Stimulated activated CD8-positive, alpha-beta memory T cell treated with anti-CD3 and anti-CD28 coated beads, Interleukin-7, amount 100 ng/mL, for 1 hour (primary cell): ENCODE results near the gene SLC10A3.

Source experiments
- DNase-seq, 2 donors: peaks; one replicate each; pipeline ENCODE4 v3.0.0-alpha.2; 2020; ENCODE audit warnings: low read depth in 2 of 2

Gene SLC10A3

DNA sequence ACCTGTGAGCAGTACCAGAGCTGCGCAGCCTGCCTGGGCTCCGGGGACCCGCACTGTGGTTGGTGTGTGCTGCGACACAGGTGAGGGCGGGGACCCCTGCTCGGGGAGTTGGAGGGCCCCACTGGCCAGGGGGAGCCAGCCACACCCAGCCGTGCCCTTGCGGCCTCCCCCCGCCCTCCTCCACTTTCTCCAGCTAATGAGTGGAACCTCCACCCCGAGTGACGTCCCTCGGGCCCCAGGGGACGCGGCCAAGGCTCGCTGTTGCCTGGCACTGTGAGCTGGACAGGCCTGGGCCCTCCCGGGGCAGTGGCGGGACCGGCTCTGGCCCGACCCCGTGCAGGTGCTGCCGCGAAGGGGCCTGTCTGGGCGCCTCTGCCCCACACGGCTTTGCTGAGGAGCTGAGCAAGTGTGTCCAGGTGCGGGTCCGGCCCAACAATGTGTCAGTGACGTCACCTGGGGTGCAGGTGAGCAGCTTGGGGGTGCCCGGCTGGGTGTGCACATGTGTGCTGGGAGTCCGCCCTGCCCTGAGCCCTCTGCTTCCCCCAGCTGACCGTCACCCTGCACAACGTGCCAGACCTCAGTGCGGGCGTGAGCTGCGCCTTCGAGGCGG lies 26.7 kb downstream of the SLC10A3 start:
- no peak for DNase-seq

DNA sequence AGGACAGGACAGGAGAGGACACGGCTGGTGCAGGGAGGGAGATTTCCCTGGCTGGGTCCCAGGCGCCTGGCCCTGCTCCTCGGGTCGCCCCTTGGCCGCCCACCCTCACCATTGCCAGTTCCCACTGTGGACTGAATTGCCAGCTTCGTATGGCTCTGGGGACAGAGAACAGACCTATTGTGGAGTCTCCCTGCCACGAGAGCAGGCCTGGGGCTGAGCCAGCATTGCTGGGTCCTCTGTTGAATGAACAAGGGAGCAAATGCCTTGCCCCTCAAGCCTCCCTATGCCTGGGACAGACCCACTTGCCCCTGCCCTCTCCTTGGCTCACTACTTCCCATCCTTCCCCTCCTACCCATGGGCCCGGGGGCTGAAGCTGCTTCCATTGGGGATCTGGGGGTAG lies 28.0 kb downstream of the SLC10A3 start:
- DNase-seq: no peak

DNA sequence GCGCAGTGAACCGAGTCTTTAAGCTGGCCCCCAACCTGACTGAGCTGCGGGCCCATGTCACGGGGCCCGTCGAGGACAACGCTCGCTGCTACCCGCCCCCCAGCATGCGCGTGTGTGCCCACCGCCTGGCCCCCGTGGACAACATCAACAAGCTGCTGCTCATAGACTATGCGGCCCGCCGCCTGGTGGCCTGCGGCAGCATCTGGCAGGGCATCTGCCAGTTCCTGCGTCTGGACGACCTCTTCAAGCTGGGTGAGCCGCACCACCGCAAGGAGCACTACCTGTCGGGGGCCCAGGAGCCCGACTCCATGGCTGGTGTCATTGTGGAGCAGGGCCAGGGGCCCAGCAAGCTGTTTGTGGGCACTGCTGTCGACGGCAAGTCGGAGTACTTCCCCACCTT lies 30.1 kb downstream of the SLC10A3 start:
- DNase-seq: no peak

DNA sequence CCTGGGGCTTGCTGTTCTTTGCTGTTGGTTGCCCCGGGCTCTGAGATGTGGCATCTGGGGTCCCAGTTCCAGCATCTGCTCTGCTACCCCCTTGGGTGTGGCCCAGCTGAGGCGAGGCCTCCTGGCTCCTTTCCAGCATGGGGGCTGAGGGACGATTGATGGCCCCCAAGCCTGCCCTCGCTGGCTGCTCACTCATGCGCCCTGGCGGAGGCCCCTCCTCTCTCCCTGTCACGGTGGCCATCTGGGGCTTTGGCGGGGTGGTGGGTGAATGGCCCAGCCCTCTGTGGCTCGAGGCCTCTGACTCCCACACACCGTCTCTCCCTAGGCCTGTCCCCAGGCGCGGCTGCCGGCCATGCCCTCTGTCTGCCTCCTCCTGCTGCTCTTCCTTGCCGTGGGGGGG lies 30.6 kb downstream of the SLC10A3 start:
- no peak for DNase-seq

DNA sequence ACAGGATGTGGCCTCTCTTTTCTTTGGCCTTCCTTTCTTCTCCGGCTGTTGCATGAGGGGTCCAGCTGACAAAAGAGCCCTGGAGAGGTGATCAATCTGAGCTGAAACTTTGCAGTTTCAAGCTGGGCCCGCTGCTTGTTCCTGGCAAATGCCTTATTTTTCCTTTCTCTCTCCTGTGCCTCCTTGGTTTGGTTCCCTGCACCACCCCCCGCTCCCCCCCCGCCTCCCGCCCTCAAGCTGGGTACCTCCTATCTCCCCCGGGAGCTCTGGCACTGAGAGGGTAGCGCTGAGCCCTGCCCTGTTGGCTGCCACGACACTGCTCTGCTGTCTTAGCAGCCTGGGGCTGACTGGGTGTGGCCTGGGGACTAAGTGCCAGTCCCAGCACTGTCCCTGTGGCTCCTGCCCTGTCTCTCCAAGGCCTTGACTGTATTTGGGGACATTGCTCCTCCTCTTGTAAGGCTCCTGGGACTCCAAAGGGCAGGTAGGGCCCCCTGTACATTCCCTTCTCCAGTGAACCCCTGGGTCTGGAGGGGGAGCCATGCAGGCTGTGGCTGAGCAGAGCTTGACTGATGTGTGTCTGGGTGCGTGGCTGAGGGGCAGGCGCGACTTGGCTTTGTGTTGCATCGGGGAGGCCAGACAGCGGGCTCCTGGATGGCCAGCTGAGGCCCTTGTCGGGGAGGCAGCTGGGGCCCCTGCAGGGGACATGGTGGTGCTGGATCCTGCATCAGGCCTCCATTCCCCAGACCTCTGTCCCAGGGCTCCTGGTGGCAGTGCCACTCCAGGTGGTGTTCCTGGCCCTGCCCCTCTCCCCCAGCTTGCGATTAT lies 31.3 kb downstream of the SLC10A3 start:
- DNase-seq: no peak

DNA sequence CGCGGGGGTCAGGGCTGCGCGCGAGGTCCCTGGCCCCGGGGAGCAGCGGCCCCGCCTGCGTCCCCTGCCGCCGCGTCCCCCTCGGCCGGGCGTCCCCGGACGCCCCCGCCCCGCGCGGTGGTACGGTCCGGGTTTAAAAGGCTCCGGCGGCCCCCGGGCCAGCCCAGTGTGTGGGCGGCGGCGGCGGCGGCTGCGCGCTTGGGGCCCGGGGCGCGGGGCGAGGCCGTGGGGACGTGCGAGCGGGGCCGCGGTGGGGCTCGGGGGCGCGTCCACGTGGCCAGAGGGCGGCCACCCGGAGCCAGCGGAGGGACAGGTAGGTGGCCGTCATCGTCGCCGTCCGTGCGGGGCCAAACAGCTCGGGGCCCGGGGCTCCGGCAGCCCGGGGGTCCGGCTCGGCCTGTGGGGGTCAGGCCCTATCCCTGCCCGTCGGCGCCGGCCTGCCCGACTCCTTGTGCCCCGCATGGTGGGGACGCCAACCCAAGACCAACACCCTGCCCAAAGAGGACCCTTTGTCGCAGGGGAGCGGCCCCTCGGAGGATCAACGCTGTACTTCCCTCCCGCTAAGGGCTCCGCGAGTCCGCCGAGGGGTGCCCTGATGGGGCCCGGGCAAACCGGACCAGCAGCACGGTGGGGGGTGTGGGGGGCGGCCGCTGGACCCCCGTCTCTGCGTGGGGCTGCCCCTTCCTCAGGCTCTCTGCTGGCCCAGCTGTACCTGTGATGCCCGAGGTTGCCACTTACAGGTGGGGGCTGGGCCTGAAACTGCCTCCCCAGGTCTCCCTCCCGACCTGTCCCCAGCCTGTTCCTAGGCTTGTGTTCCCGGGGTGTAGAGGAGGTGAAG lies 32.1 kb downstream of the SLC10A3 start, which contains the start of gene PLXNA3:
PLXNA3 (plus strand) TSS at position 166 of the 838 bp plus-strand sequence. CDS start 1,903 bp downstream, outside the sequence.
- peak; percentile 29 to 46 for DNase-seq

DNA sequence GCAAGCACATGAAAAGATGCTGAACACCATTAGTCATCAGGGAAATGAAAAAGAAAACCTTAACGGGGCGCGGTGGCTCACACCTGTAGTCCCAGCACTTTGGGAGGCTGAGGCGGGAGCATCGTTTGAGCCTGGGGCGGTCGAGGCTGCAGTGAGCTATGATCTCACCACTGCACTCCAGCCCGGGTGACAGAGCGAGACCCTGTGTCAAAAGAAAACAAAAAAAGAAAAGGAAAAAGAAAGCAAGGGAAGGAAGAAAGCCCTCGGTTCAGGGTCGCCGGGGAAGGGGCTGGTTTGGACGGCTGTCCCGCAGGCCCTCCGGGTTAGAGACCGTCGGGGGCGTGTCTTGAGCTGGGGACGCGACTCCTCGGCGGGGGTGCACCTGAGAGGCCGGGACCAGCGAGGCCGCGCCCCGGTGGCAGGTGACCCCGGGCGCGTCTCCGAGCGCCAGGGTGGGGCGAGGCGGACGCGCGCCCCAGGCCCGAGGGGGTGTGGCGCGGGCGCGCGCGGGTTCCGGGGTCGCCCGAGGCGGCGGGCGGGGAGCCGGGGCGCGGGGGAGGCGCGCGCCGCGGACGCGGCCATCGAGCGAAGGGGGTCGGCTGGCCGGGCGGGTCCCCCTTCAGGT lies 32.8 kb downstream of the SLC10A3 start:
- DNase-seq: no peak

DNA sequence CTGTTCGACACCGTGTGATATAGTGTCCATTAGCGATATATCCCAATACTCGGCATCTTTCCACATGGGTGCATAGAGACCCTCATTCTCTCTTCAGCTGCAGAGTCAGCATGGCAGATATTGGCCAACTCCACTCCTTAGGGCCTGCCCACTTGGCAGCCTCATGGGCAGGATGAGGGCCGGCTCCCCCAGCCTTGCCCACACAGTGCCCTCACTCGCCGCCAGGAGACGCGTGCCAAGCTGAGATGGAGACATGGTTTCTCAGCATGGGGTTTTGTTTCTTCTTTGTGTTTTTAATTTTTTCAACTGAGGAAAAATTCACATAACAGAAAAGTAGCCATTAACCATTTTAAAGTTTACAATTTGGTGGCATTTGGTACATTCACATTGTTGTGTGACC lies 37.6 kb downstream of the SLC10A3 start:
- DNase-seq: no peak

DNA sequence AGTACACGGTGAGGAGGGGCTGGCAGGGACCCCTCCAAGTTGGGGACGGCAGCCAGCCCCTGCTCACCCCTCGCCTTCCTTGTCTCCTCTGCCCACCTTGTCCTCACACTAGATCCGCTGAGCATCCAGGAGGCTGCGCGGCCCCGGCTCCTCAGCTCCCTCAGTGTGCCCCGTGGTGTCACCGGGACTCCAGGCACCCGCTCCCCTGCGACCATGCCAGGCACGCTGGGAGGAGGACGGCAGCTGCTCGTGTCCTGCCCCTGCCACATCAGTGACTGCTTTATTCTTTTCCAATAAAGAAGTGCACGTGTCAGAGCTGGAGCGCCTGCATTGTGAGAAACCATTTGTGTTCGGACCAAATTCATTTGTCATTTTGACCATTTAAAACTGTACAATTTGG lies 40.1 kb downstream of the SLC10A3 start:
- no peak for DNase-seq

DNA sequence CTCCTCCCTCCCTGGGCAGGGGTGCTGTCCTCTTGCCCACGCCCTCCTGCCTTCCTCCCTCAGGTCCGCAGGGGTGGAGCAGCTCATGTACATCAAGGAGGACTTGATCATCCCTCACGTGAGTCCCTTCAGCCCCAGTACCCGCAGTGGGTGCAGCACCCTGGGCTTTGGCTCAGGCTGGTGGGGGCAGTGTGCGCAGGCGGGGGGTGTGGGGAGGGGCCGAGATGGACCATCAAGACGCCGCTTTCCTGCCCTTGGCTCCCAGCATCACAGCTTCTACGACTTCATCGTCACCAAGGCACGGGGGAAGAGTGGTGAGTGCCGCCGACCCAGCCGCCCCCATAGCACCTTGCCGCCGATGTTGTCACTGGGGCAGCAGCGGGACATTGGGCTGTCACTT lies 40.8 kb downstream of the SLC10A3 start:
- no peak for DNase-seq

DNA sequence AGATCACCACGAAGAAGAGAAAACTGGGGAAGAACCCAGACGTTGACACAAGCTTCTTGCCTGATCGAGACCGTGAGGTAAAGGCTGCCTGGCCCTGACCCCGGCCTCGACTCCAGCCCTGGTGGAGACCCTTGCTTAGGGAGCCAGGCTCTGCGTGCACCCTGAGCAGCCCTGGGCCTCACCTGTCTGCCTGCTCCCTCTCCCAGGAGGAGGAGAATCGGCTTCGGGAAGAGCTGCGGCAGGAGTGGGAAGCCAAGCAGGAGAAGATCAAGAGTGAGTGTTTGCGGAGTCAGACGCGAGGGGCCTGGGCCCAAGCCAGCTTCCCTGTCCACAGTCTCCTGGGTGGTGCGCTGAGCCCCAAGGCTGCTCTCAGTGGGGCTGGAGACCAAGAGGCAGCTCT lies 41.9 kb downstream of the SLC10A3 start:
- no peak for DNase-seq

DNA sequence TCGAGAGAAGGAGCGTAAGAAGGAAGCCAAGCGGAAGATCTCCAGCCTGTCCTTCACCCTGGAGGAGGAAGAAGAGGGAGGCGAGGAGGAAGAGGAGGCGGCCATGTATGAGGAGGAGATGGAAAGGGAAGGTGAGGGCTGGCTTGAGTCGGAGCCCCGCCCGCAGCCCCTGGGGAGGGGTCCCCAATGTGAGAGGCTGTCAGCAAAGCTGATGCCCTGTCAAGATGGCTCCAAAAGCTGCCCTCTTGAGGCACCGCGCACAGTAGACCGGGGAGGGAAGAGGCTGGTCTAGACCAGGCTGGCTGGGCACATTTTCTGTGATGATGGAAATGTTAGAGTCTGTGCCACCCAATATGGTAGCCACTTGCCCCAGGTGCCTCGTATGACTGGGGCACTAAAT lies 44.0 kb downstream of the SLC10A3 start:
- no peak for DNase-seq

DNA sequence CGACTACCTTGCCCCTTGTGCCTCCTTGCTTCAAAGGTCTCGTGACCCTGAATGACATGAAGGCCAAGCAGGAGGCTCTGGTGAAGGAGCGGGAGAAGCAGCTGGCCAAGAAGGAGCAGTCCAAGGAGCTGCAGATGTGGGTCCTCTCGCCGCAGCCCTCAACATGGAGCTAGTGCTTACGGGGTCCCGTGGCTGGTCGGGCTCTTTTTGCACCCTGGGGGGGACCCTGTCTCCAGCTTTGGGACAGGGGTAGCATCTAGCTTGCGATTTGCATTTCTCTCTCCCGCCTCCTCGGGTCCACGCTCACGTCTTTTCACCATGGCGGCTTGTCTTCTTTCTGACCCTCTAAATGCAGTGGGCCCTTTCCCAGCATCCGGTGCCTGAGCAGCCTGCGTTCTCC lies 44.7 kb downstream of the SLC10A3 start:
- no peak for DNase-seq

DNA sequence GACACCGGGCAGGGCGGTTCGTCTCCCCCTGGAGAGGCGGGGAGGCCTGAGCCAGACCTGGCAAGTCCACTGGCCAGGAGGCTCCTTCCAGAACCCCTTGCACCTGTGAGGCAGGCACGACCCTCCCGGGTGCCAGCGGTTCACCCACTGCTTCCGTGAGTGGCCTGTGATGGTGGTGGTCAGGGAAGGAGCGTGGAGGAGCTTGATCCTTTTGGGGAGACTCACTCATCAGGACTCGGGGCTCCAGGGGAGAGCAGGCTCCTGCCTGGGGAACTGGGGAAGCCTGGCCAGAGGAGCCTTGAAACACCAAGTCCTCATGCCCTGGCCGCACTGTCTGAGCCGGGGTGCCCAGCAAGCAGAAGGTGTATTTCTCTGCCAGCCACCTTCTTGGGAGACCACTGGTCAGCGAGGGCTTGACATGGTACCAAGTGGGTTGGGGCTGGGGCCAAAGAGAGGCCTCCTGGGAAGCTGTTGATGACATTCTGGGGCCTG lies 45.6 kb downstream of the SLC10A3 start:
- no peak for DNase-seq

DNA sequence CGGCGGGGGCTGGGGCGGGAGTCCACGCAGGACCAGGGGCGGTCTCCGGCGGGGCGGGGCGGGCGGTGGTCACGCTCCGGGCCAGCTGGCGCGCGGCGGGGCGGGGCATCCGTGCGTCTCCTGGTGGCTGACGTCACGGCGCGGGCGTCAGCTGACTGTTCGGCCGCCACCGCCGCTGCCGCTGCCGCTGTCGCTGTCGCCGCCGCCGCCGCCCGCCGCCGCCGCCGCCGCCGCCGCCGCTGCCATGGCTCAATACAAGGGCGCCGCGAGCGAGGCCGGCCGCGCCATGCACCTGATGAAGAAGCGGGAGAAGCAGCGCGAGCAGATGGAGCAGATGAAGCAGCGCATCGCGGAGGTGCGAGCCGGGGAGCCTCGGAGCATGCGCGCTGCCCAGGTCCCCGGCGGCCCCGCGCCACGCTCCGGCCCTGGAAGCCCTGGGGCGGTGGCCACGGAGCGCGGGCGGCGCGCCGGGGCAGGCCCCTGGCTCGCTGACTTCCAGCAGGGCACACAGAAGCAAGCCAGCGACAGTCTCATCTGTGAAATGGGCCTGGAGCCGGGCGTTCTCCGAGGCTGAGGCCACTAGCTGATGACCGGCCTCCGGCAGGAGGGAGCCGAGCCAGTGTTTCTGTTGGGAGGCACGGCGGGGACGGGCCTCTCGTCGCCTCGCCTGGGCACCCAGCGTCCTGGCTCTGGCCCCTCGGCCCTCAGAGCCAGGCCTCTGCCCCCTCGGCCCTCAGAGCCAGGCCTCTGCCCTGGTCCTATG lies 46.3 kb downstream of the SLC10A3 start, which contains the start of gene FAM50A:
FAM50A (plus strand) TSS at position 150 of the 763 bp plus-strand sequence; CDS start at position 245, 95 bp downstream.
- peak in 1 of 2 donors; percentile 27 for DNase-seq

DNA sequence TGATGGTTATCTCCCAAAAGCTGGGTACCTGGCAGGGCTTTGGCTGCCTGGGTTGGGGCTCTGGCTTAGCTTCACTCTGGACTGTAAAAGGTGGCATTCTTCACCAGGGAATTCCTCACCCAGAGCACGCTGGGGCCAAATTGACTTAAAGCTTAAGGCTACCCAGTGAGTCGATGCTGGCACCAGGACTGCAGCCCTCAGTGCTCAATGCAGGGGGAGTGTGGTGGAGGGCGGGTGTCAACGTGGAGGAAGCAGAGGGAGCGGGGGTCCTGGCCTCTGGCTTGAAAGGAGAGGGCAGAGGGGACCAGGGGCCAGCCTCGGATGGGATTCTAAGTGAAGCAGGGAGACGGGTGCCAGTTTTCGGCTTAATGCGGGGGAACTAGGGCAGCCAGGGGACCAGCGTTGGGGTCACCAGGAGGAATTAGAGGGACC lies 46.9 kb downstream of the SLC10A3 start:
- DNase-seq: no peak

DNA sequence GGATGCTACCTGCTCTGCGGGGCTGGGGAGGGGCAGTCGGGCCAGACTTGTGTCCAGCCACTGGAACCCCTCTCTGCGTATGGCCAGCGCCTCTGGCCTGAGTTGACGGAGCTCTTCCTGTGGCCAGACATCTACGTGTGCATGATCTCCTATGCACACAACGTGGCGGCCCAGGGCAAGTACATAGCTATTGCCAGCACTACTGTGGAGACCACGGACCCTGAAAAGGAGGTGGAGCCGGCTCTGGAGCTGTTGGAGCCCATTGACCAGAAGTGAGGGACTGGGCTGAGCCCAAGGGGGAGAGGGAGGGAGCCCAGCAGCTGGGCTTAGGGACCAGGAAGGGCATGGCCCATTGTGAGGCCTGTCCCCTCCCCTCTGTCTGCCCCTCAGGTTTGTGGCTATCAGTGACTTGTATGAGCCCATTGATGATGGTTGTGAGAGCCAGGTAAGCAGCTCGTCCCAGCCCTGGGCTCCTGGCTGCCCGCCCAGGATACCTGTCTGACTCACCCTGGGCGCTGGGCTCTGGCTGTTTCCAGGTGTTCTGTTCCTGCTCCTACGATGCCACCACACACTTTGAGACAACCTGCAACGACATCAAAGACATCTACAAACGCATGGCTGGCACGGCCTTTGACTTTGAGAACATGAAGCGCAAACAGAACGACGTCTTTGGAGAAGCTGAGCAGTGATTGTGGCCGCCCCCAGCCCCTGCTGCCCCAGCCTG lies 48.3 kb downstream of the SLC10A3 start:
- no peak for DNase-seq

DNA sequence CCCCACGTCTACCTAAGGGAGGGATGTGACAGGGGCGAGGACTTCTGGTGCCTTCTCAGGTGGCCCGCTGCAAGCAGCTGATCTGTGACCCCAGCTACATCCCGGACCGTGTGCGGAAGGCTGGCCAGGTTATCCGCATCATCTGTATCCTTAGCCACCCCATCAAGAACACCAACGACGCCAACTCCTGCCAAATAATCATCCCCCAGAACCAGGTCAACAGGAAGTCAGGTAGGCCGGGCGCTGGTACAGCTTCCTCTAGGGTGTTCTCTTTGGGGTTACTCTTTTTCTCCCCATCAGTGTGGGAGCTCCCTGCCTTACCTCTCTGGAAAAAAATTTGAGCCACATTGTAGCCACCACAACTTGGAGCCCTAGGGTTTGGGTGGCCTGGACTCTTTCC lies 48.9 kb downstream of the SLC10A3 start:
- DNase-seq: no peak

DNA sequence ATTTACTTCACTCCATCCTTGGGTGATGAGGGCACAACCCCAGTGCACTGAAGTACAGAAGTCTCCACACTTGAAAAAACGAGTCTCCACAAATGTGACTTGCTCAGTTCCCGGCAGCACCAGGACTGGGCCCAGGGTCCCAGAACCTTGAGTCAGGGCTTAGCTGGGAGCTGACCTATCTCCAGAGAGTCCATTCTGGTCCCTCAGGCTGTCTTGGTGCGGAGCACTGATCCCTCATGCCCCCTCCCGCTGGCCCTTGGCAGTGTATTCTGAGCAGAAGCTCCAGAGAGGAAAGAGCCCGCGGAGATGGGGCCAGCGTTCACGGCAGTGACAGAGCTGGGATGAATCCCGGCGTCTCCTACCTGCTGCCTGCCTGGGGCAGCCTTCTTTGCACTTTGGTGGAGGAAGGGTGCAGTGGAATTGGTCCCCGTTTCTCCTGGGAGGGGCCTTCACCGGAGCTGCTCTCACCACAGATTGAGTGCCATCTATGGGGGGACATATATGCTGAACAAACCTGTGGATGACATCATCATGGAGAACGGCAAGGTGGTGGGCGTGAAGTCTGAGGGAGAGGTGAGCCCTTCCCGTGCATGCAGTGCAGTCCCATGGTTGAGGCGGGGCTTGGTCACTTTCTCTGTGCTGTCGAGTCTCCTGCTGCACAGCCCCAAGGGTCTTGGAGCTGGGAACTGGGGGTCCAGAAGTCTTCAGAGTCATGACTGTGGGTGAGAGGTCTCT lies 49.6 kb downstream of the SLC10A3 start:
- no peak for DNase-seq

DNA sequence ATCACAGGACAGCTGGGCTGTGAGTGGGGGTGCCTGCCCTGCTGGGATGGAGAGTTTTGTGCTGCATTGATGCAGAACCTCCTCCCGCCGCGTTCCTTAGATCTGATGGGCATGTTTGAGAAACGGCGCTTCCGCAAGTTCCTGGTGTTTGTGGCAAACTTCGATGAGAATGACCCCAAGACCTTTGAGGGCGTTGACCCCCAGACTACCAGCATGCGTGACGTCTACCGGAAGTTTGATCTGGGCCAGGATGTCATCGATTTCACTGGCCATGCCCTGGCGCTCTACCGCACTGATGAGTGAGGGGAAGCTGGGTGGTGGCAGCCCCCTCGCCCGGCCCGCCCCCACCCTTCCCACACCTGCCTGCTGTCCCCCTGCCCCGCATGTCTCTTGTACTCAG lies 50.6 kb downstream of the SLC10A3 start:
- DNase-seq: no peak
